ENCODE results near the gene RAD9A. TPM values are rescaled to one million over a fixed set of nuclear protein-coding genes. Genes with fewer than 3 reads are reported as not detected.

RAD9A gene
- total and polyA plus RNA-seq, 2 donors (not counting 1 experiment from before 2014, with no cell fraction given): 3.5 to 3.8 TPM

- Histone ChIP-seq H3K79me2 (ENCODE audit: control insufficient read depth, insufficient read depth, low read length) (no peaks in the 10 kb centered on the region), H3K27me3 (ENCODE audit: control insufficient read depth, insufficient read depth, low read length) (no peaks in the 10 kb centered on the region), H3K4me3 (replicated peaks in 1 of 4; ENCODE audit: control extremely low read depth in 1 of 4, insufficient read depth in 1 of 4, low read depth in 3 of 4, low read length in 4 of 4) (no peak overlapping the region), H3K9me3 (ENCODE audit: control insufficient read depth, insufficient read depth, low read depth, low read length) (no peaks in the 10 kb centered on the region), H2AFZ (ENCODE audit: low read length) (no peak overlapping the region), H3K9ac (ENCODE audit: insufficient read depth, low read length) (no peak overlapping the region), H4K20me1 (ENCODE audit: control insufficient read depth, extremely low read depth, insufficient read depth, low read length) (no peaks in the 10 kb centered on the region), H3K4me1 (ENCODE audit: control insufficient read depth, extremely low read depth, insufficient read depth, low read length) (peaks cover 39% of the 10 kb centered on the region), H3K27ac (ENCODE audit: insufficient read depth, low read length) (peak overlapping the region; percentile 99), H3K4me2 (ENCODE audit: extremely low read depth, insufficient read depth, low read length) (peak overlapping the region; percentile 30), H3K36me3 (ENCODE audit: control insufficient read depth, insufficient read depth, low read length) (no peaks in the 10 kb centered on the region)
- peak in 1 of 2 donors; percentile 82 for DNase-seq (ENCODE audit: low read depth in 2 of 2)
- no peak for TF ChIP-seq EZH2 (IDR thresholded peaks at IDR 0.05; ENCODE audit: low read length, missing control alignments)
Measured at GRCh38 chr11:67357831-67358670, 33.7 kb upstream of the RAD9A start.

- peaks cover 12% of the 10 kb centered on the region for H3K36me3 ChIP-seq (ENCODE audit: control insufficient read depth, insufficient read depth, low read length)
- H3K9ac ChIP-seq (ENCODE audit: insufficient read depth, low read length): no peak overlapping the region
- peaks cover 10% of the 10 kb centered on the region for H3K79me2 ChIP-seq (ENCODE audit: control insufficient read depth, insufficient read depth, low read length)
- H2AFZ ChIP-seq (ENCODE audit: low read length): no peak overlapping the region
- DNase-seq (ENCODE audit: low read depth in 2 of 2): no peak
- no peak overlapping the region for H3K27ac ChIP-seq (ENCODE audit: insufficient read depth, low read length)
- H3K9me3 ChIP-seq (ENCODE audit: control insufficient read depth, insufficient read depth, low read depth, low read length): no peaks in the 10 kb centered on the region
- H3K4me2 ChIP-seq (ENCODE audit: extremely low read depth, insufficient read depth, low read length): no peak overlapping the region
- TF ChIP-seq EZH2 (IDR thresholded peaks at IDR 0.05; ENCODE audit: low read length, missing control alignments): no peak
- no peak for TF ChIP-seq CTCF (conservative IDR thresholded peaks at IDR 0.05 in 1 of 2, IDR thresholded peaks at IDR 0.05 in 1 of 2; ENCODE audit: low read depth in 1 of 2, low read length in 2 of 2)
- H3K4me3 ChIP-seq (replicated peaks in 1 of 4; ENCODE audit: control extremely low read depth in 1 of 4, insufficient read depth in 1 of 4, low read depth in 3 of 4, low read length in 4 of 4): no peak overlapping the region
- no peaks in the 10 kb centered on the region for H3K27me3 ChIP-seq (ENCODE audit: control insufficient read depth, insufficient read depth, low read length)
- no peaks in the 10 kb centered on the region for H4K20me1 ChIP-seq (ENCODE audit: control insufficient read depth, extremely low read depth, insufficient read depth, low read length)
- peaks cover 17% of the 10 kb centered on the region for H3K4me1 ChIP-seq (ENCODE audit: control insufficient read depth, extremely low read depth, insufficient read depth, low read length)
Measured at GRCh38 chr11:67364169-67364568, 27.6 kb upstream of the RAD9A start.

GRCh38 chr11:67364783-67365722, 26.7 kb upstream of the RAD9A start:
- Histone ChIP-seq H3K4me3 (replicated peaks in 1 of 4; ENCODE audit: control extremely low read depth in 1 of 4, insufficient read depth in 1 of 4, low read depth in 3 of 4, low read length in 4 of 4) (no peak overlapping the region), H2AFZ (ENCODE audit: low read length) (no peak overlapping the region), H4K20me1 (ENCODE audit: control insufficient read depth, extremely low read depth, insufficient read depth, low read length) (no peaks in the 10 kb centered on the region), H3K79me2 (ENCODE audit: control insufficient read depth, insufficient read depth, low read length) (peaks cover 17% of the 10 kb centered on the region), H3K27me3 (ENCODE audit: control insufficient read depth, insufficient read depth, low read length) (no peaks in the 10 kb centered on the region), H3K27ac (ENCODE audit: insufficient read depth, low read length) (no peak overlapping the region), H3K9ac (ENCODE audit: insufficient read depth, low read length) (no peak overlapping the region), H3K4me2 (ENCODE audit: extremely low read depth, insufficient read depth, low read length) (no peak overlapping the region), H3K4me1 (ENCODE audit: control insufficient read depth, extremely low read depth, insufficient read depth, low read length) (peaks cover 26% of the 10 kb centered on the region), H3K36me3 (ENCODE audit: control insufficient read depth, insufficient read depth, low read length) (peaks cover 12% of the 10 kb centered on the region), H3K9me3 (ENCODE audit: control insufficient read depth, insufficient read depth, low read depth, low read length) (no peaks in the 10 kb centered on the region)
- no peak for DNase-seq (ENCODE audit: low read depth in 2 of 2)
- TF ChIP-seq EZH2 (IDR thresholded peaks at IDR 0.05; ENCODE audit: low read length, missing control alignments) (no peak), CTCF (conservative IDR thresholded peaks at IDR 0.05 in 1 of 2, IDR thresholded peaks at IDR 0.05 in 1 of 2; ENCODE audit: low read depth in 1 of 2, low read length in 2 of 2) (no peak)

Measured in fibroblast of lung (primary cell).